ENCODE results near the gene PNISR.

GRCh38 chr6:99416226-99416625 is 8.9 kb downstream of the PNISR start:
- no peak for TF ChIP-seq POLR2A (IDR thresholded peaks at IDR 0.05)
- no peak for TF ChIP-seq CTCF (IDR thresholded peaks at IDR 0.05)

Data from thyroid gland (tissue), 4 donors.